Stimulated activated CD8-positive, alpha-beta memory T cell treated with anti-CD3 and anti-CD28 coated beads, Interleukin-15, amount 100 ng/mL, for 1 hour (primary cell): ENCODE results near the gene TANC1.
"Not testable (repeated sequence)": the region's sequence is repeated elsewhere in the genome, so short reads cannot be mapped to it uniquely, and the experiment has no call there.

Source experiments
- DNase-seq: peaks from one replicate; pipeline ENCODE4 v3.0.0-alpha.2; 2020; ENCODE audit warnings: low read depth

TANC1 gene

GRCh38 chr2:159140070-159140769 lies 171.8 kb downstream of the TANC1 start:
- no peak for DNase-seq

- DNase-seq = not testable (repeated sequence)
Observed at GRCh38 chr2:159140821-159141220, 172.4 kb downstream of the TANC1 start.

- DNase-seq = no peak
Observed at GRCh38 chr2:159144776-159145614, 176.6 kb downstream of the TANC1 start.

GRCh38 chr2:159145745-159146354 lies 177.4 kb downstream of the TANC1 start:
- DNase-seq = no peak

GRCh38 chr2:159146996-159147666 lies 178.7 kb downstream of the TANC1 start:
- DNase-seq = no peak

GRCh38 chr2:159147690-159148089 lies 179.2 kb downstream of the TANC1 start:
- no peak for DNase-seq

GRCh38 chr2:159148901-159149300 lies 180.5 kb downstream of the TANC1 start:
- no peak for DNase-seq

GRCh38 chr2:159149747-159150146 lies 181.3 kb downstream of the TANC1 start:
- no peak for DNase-seq

- no peak for DNase-seq
Observed at GRCh38 chr2:159150280-159150746, 181.9 kb downstream of the TANC1 start.

- no peak for DNase-seq
Observed at GRCh38 chr2:159151198-159152127, 183.0 kb downstream of the TANC1 start.

GRCh38 chr2:159152128-159152778 lies 183.8 kb downstream of the TANC1 start:
- no peak for DNase-seq

GRCh38 chr2:159153063-159153462 lies 184.6 kb downstream of the TANC1 start:
- no peak for DNase-seq

GRCh38 chr2:159153463-159153862 lies 185.0 kb downstream of the TANC1 start:
- DNase-seq = no peak

- no peak for DNase-seq
Observed at GRCh38 chr2:159153951-159154350, 185.5 kb downstream of the TANC1 start.

- no peak for DNase-seq
Observed at GRCh38 chr2:159154366-159154765, 185.9 kb downstream of the TANC1 start.

- DNase-seq = no peak
Observed at GRCh38 chr2:159155320-159155719, 186.9 kb downstream of the TANC1 start.

- no peak for DNase-seq
Observed at GRCh38 chr2:159155791-159156190, 187.4 kb downstream of the TANC1 start.

GRCh38 chr2:159156834-159157233 lies 188.4 kb downstream of the TANC1 start:
- no peak for DNase-seq

GRCh38 chr2:159157361-159158209 lies 189.1 kb downstream of the TANC1 start:
- DNase-seq = no peak

GRCh38 chr2:159160412-159160811 lies 192.0 kb downstream of the TANC1 start:
- no peak for DNase-seq
